K562 (cell line): ENCODE data around the gene LPGAT1. TPM values are rescaled to one million over a fixed set of nuclear protein-coding genes. Genes with fewer than 3 reads are reported as not detected.

ENCODE experiments used
- BCL6 ChIP-seq: fragments of 250-450 bp; sonication (Bioruptor Pico); IDR thresholded peaks from 2 replicates; pipeline ENCODE4 v1.4.0; 2020
- BRD4 ChIP-seq: fragments of 200-600 bp; sonication (generic); IDR thresholded peaks from 2 replicates; pipeline ENCODE4 v1.6.1; 2017; ENCODE audit warnings: inconsistent platforms
- CHD1 ChIP-seq: fragments of 200-600 bp; sonication (generic); IDR thresholded peaks from one replicate; pipeline ENCODE4 v1.6.1; 2012; ENCODE audit warnings: mild to moderate bottlenecking, moderate library complexity, low read length, inconsistent platforms
- CLOCK ChIP-seq: fragments of 250-450 bp; sonication (Bioruptor Pico); IDR thresholded peaks from 2 replicates; pipeline ENCODE4 v1.4.0; 2020; ENCODE audit warnings: mild to moderate bottlenecking, moderate library complexity, borderline replicate concordance
- COPS2 ChIP-seq: fragments of 450-650 bp; conservative IDR thresholded peaks from 2 replicates; pipeline ENCODE4 v1.6.1; 2016; ENCODE audit warnings: mild to moderate bottlenecking, moderate library complexity
- DPF2 ChIP-seq: fragments of 450-650 bp; IDR thresholded peaks from 2 replicates; pipeline ENCODE4 v1.6.1; 2016
- HINFP ChIP-seq: fragments of 450-650 bp; conservative IDR thresholded peaks from 2 replicates; pipeline ENCODE4 v1.6.1; 2016; ENCODE audit warnings: missing genetic modification characterization, low read depth, mild to moderate bottlenecking, control low read depth, missing compliant biosample characterization
- HIVEP1 ChIP-seq: fragments of 250-450 bp; sonication (Bioruptor Pico); IDR thresholded peaks from 2 replicates; pipeline ENCODE4 v1.4.0; 2020; ENCODE audit warnings: mild to moderate bottlenecking
- HNRNPK ChIP-seq: fragments of 200-400 bp; formaldehyde crosslinking; IDR thresholded peaks from one replicate; pipeline ENCODE4 v1.6.1; 2018; ENCODE audit warnings: mild to moderate bottlenecking, low read depth, low read length; ENCODE audit not compliant: poor library complexity, severe bottlenecking
- MAFF ChIP-seq: IDR thresholded peaks from 2 replicates; pipeline ENCODE4 v1.6.1; 2012; ENCODE audit warnings: low read length, improper control_type of control experiment
- MAFG ChIP-seq: fragments of 450-650 bp; conservative IDR thresholded peaks from 2 replicates; pipeline ENCODE4 v1.6.1; 2016; ENCODE audit warnings: missing genetic modification characterization, missing compliant biosample characterization
- MBD2 ChIP-seq: sonication (generic); IDR thresholded peaks from 2 replicates; pipeline ENCODE4 v1.6.1; 2016; ENCODE audit warnings: low read depth, borderline replicate concordance
- MEF2D ChIP-seq: conservative IDR thresholded peaks from 2 replicates; pipeline ENCODE4 v1.6.1; 2016; ENCODE audit warnings: low read depth, missing genetic modification characterization, missing compliant biosample characterization
- NUFIP1 ChIP-seq: fragments of 450-650 bp; IDR thresholded peaks from 2 replicates; pipeline ENCODE4 v1.6.1; 2018; ENCODE audit not compliant: partially characterized antibody
- PKNOX1 ChIP-seq: fragments of 450-650 bp; IDR thresholded peaks from 2 replicates; pipeline ENCODE4 v1.6.1; 2016
- PPARD ChIP-seq: fragments of 250-450 bp; sonication (Bioruptor Pico); IDR thresholded peaks from 2 replicates; pipeline ENCODE4 v1.8.0; 2022; ENCODE audit warnings: inconsistent platforms, mild to moderate bottlenecking, moderate library complexity
- PTTG1 ChIP-seq: fragments of 450-650 bp; IDR thresholded peaks from 2 replicates; pipeline ENCODE4 v1.6.1; 2016; ENCODE audit warnings: low read depth, mild to moderate bottlenecking, missing genetic modification characterization, missing compliant biosample characterization
- SRF ChIP-seq, 2 experiments: fragments of 250-450, 450-650 bp in 1 of 2; sonication (Bioruptor Pico) in 1 of 2; sonication (generic) in 1 of 2; formaldehyde crosslinking; IDR thresholded peaks; 2 replicates each; pipeline versions ENCODE4 v1.5.0 to v1.5.1; 2020 to 2022; ENCODE audit warnings: mild to moderate bottlenecking in 1 of 2, missing genetic modification reagents in 1 of 2
- ZNF23 ChIP-seq: fragments of 250-450 bp; sonication (Bioruptor Pico); IDR thresholded peaks from 2 replicates; pipeline ENCODE4 v1.4.0; 2020; ENCODE audit warnings: mild to moderate bottlenecking
- ZNF280A ChIP-seq: fragments of 450-650 bp; IDR thresholded peaks from 2 replicates; pipeline ENCODE4 v1.6.1; 2018; ENCODE audit warnings: mild to moderate bottlenecking, low read depth; ENCODE audit not compliant: partially characterized antibody
- ZNF583 ChIP-seq: fragments of 250-450 bp; sonication (Bioruptor Pico); IDR thresholded peaks from 2 replicates; pipeline ENCODE4 v1.4.0; 2020
- ZNF717 ChIP-seq: fragments of 250-450 bp; sonication (Bioruptor Pico); IDR thresholded peaks from 2 replicates; pipeline ENCODE4 v1.5.0; 2021
- polyA plus RNA-seq, 8 experiments: library from polyadenylated mRNA; depleted of rRNA in 4 of 8; stranded (reverse) in 5 of 8; unstranded in 3 of 8; fragments of >200 nt; fragmentation: Nextera tagmentation in 2 of 8; fragmentation: Illumina TruSeq in 1 of 8; extraction: Ambion mirVana in 2 of 8; extraction: Trizol in 1 of 8; gene quantifications; 2 replicates each; pipeline versions ENCODE4 v1.2.1 to v1.2.3, GENCODE V29; 2011 to 2014; ENCODE audit warnings: inconsistent platforms in 1 of 8, missing spikeins in 1 of 8
- total RNA-seq, 7 experiments: library from RNA; depleted of rRNA in 6 of 7; stranded (reverse); fragments of >200 nt in 6 of 7; fragmentation: Illumina TruSeq in 2 of 7; extraction: Trizol in 2 of 7; gene quantifications; 2 replicates each; pipeline versions ENCODE4 v1.2.1 to v1.2.3, GENCODE V29; 2011 to 2021; ENCODE audit warnings: low replicate concordance in 1 of 7

LPGAT1 gene
- total and polyA plus RNA-seq, 9 of the 15 experiments (the other 6 are each of a cell fraction or from before 2014, with no cell fraction given): 5.7 to 31.4 (median 16.3) TPM

- TF ChIP-seq MEF2D (tag) (peak; percentile 48; the same call in 1 of the 2 replicates), ZNF280A (no peak), HINFP (tag) (no peak), CHD1 (no peak), COPS2 (no peak), NUFIP1 (no peak), HIVEP1 (no peak), PKNOX1 (peak; percentile 42), PTTG1 (tag) (no peak), ZNF717 (CRISPR knock-in tag) (no peak), SRF (CRISPR knock-in tag; IDR thresholded peaks at IDR 0.05) (no peak), DPF2 (peak; percentile 97), MBD2 (0 out of 2 replicates have a peak, but pooled peaks have one; percentile 21), ZNF23 (CRISPR knock-in tag) (no peak), PPARD (CRISPR knock-in tag) (no peak), BCL6 (CRISPR knock-in tag) (no peak), CLOCK (CRISPR knock-in tag) (no peak), HNRNPK (no peak), BRD4 (0 out of 2 replicates have a peak, but pooled peaks have one; percentile 36), MAFG (tag) (0 out of 2 replicates have a peak, but pooled peaks have one; percentile 40), ZNF583 (CRISPR knock-in tag) (no peak), MAFF (no peak; the same call in 1 of the 2 replicates)
Observed at GRCh38 chr1:211722277-211723175, 108.0 kb downstream of the LPGAT1 start (continued).
